Measurements from ENCODE around the gene LYPLAL1. TPM values are rescaled to one million over a fixed set of nuclear protein-coding genes. Genes with fewer than 3 reads are reported as not detected.
"Not testable (repeated sequence)": the region's sequence is repeated elsewhere in the genome, so short reads cannot be mapped to it uniquely, and the experiment has no call there.

LYPLAL1 gene
- total RNA-seq, 1 donor from 2014 or later = 33.2 TPM

GRCh38 chr1:219189952-219190351, 16.3 kb downstream of the LYPLAL1 start:
- intact Hi-C loops (cut with DNase I) = loop anchor here (10.0 kb wide), 1 partner anchor 855 kb away; no protein-coding TSS in a partner anchor
- ATAC-seq = no peak
- Histone ChIP-seq H3K27ac (no peak overlapping the region), H3K27me3 (no peaks in the 10 kb centered on the region), H3K9me3 (no peaks in the 10 kb centered on the region), H3K36me3 (peaks cover 13% of the 10 kb centered on the region), H3K4me3 (no peak overlapping the region), H3K4me1 (peaks cover 22% of the 10 kb centered on the region)
- DNase-seq = no peak
- no peak for TF ChIP-seq CTCF (IDR thresholded peaks at IDR 0.05)

DNA sequence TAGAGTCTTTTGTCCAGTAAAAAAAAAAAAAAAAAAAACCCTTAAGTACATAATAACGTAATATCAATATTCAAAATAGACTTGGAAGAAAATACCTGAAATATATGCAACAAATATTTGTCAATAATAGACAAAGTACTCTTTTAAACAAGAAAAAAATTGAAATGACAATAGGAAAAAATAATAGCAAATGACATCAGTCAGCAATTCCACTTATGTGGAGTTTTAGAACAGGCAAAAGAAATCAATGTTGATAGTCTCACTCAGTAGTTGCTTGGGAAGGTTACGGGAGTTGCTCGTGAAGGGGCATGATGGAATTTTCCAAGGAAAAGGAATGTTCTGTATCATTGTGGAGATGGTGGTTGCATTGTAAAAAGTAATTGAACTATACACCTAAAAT, 16.9 kb downstream of the LYPLAL1 start:
- Histone ChIP-seq H3K4me1 (peaks cover 22% of the 10 kb centered on the region), H3K27me3 (no peaks in the 10 kb centered on the region), H3K36me3 (peaks cover 13% of the 10 kb centered on the region), H3K4me3 (no peak overlapping the region), H3K27ac (no peak overlapping the region), H3K9me3 (no peaks in the 10 kb centered on the region)
- DNase-seq (no peak), ATAC-seq (no peak)
- no peak for TF ChIP-seq CTCF (IDR thresholded peaks at IDR 0.05)
- intact Hi-C loops (cut with DNase I) = no loop called here

DNA sequence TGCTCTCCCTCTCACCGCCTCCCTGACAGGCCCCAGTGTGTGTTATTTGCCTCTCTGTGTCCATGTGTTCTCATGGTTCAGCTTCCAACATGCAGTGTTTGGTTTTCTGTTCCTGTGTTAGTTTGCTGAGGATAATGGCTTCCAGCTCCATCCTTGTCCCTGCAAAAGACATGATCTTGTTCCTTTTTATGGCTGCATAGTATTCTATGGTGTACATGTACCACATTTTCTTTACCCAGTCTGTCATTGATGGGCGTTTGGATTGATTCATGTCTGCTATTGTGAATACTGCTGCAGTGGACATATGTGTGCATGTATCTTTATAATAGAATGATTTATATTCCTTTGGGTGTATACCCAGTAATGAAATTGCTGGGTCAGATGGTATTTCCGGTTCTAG, 22.2 kb downstream of the LYPLAL1 start:
- H3K4me1 ChIP-seq; DNase-seq; H3K4me3 ChIP-seq; ATAC-seq; intact Hi-C loops (cut with DNase I); H3K9me3 ChIP-seq; H3K27me3 ChIP-seq; H3K27ac ChIP-seq: not testable (repeated sequence)
- H3K36me3 ChIP-seq = peaks cover 18% of the 10 kb centered on the region

GRCh38 chr1:219201656-219202055, 28.0 kb downstream of the LYPLAL1 start:
- no peaks in the 10 kb centered on the region for H3K36me3 ChIP-seq
- no peaks in the 10 kb centered on the region for H3K27me3 ChIP-seq
- intact Hi-C loops (cut with DNase I) = no loop called here
- H3K9me3 ChIP-seq = no peaks in the 10 kb centered on the region
- no peak overlapping the region for H3K27ac ChIP-seq
- TF ChIP-seq CTCF (IDR thresholded peaks at IDR 0.05) = no peak
- H3K4me3 ChIP-seq = no peak overlapping the region
- H3K4me1 ChIP-seq = no peaks in the 10 kb centered on the region
- DNase-seq = no peak
- ATAC-seq = no peak

GRCh38 chr1:219202567-219202966, 28.9 kb downstream of the LYPLAL1 start:
- ATAC-seq (no peak), DNase-seq (no peak)
- Histone ChIP-seq H3K9me3 (no peaks in the 10 kb centered on the region), H3K27me3 (no peaks in the 10 kb centered on the region), H3K4me1 (no peaks in the 10 kb centered on the region), H3K27ac (no peak overlapping the region), H3K36me3 (no peaks in the 10 kb centered on the region), H3K4me3 (no peak overlapping the region)
- intact Hi-C loops (cut with DNase I) = no loop called here
- TF ChIP-seq CTCF (IDR thresholded peaks at IDR 0.05) = no peak

GRCh38 chr1:219206350-219206749, 32.7 kb downstream of the LYPLAL1 start:
- intact Hi-C loops (cut with DNase I) = no loop called here
- ATAC-seq = no peak
- no peaks in the 10 kb centered on the region for H3K27me3 ChIP-seq

More at GRCh38 chr1:219206350-219206749, 32.7 kb downstream of the LYPLAL1 start:
- no peaks in the 10 kb centered on the region for H3K4me1 ChIP-seq
- no peak for TF ChIP-seq CTCF (IDR thresholded peaks at IDR 0.05)
- peaks cover 3% of the 10 kb centered on the region for H3K36me3 ChIP-seq
- H3K9me3 ChIP-seq = no peaks in the 10 kb centered on the region
- H3K27ac ChIP-seq = no peak overlapping the region
- H3K4me3 ChIP-seq = no peak overlapping the region
- DNase-seq = no peak

Data from upper lobe of right lung (tissue), 1 donor.